ENCODE results near the gene STUB1. TPM values are rescaled to one million over a fixed set of nuclear protein-coding genes. Genes with fewer than 3 reads are reported as not detected.

Gene STUB1
- total RNA-seq, 2 donors from 2014 or later: 63.3 to 205 TPM

DNA sequence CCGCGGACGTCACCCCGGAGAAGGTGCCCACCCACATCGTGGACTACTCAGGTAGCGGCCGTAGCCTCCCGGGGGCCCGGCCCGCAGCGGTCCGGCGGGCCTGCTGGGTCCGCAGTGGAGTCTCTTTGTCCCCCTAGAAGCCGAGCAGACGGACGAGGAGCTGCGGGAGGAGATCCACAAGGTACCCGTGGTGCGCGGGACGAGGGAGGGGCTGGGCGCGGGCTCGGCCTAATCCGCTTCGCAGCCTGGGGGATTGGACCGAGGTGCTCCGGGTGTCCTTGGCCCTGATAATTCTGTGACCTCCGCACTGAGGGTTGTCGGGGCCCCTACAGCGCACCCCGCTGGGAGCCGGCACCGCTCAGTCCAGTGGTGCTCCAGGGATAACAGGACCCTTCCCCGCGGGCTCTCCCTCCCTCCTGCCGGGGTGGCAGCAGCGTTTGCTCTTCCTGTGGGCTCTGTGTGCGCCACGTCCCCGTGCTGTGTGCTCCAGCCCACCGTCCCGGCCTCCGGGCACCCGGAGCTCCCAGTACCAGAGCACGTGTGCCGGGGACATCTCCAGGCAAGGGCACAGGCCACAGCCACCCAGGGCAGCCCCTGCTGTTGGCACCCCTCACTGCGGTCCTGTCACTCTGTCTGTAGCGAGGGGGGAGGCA lies 11.6 kb upstream of the STUB1 start:
- intact Hi-C loops (cut with DNase I): no loop called here
- H3K4me1 ChIP-seq: peaks cover 23% of the 10 kb centered on the region
- ATAC-seq (no peak), DNase-seq (no peak)
- H3K4me3 ChIP-seq: peak overlapping the region; percentile 70 to 73
- H3K27me3 ChIP-seq: no peaks in the 10 kb centered on the region
- peak overlapping the region; percentile 42 to 80 (median 66) for H3K27ac ChIP-seq
- 5% methylated on average over 48 of the region's 50 CpGs; no CpG with 5 or more reads in 1 of the 2 donors for WGBS, 2 donors
- no peaks in the 10 kb centered on the region for H3K9me3 ChIP-seq
- TF ChIP-seq, protein P1, sequence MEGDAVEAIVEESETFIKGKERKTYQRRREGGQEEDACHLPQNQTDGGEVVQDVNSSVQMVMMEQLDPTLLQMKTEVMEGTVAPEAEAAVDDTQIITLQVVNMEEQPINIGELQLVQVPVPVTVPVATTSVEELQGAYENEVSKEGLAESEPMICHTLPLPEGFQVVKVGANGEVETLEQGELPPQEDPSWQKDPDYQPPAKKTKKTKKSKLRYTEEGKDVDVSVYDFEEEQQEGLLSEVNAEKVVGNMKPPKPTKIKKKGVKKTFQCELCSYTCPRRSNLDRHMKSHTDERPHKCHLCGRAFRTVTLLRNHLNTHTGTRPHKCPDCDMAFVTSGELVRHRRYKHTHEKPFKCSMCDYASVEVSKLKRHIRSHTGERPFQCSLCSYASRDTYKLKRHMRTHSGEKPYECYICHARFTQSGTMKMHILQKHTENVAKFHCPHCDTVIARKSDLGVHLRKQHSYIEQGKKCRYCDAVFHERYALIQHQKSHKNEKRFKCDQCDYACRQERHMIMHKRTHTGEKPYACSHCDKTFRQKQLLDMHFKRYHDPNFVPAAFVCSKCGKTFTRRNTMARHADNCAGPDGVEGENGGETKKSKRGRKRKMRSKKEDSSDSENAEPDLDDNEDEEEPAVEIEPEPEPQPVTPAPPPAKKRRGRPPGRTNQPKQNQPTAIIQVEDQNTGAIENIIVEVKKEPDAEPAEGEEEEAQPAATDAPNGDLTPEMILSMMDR (IDR thresholded peaks at IDR 0.05): no peak
- peaks cover 0 to 21% of the 10 kb centered on the region in 2 donors for H3K36me3 ChIP-seq (replicated peaks in 1 of 2; ENCODE audit: insufficient read depth in 1 of 2, low read depth in 2 of 2)

DNA sequence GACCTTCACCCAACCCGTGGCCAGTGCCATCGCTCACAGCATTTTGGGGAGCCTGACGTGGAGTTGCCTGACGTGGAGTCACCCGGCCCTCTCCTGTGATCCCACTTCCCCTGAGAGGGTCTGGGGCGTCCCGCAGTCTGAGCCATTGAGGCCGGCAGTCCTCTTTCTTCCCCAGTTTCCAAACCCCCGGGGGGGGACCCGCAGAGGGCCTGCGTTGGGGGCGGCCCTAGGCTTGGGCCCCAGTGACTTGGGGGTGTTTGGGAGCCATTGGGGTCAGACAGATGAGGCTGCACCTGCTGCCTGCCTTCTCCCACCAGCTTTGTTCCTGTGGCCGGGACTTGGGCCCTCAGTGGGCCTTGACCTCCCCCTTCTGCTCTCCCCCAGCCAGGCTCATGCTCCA lies 10.5 kb upstream of the STUB1 start:
- no peak overlapping the region for H3K27ac ChIP-seq
- peaks cover 0 to 21% of the 10 kb centered on the region in 2 donors for H3K36me3 ChIP-seq (replicated peaks in 1 of 2; ENCODE audit: insufficient read depth in 1 of 2, low read depth in 2 of 2)
- no peak for ATAC-seq
- no peak for DNase-seq
- TF ChIP-seq POLR2A (IDR thresholded peaks at IDR 0.05): no peak
- TF ChIP-seq, protein P1 (IDR thresholded peaks at IDR 0.05): no peak
- no peak overlapping the region for H3K4me3 ChIP-seq
- 86 to 91% methylated on average over 5 to 13 of the region's 13 CpGs for WGBS, 2 donors
- H3K9me3 ChIP-seq: no peaks in the 10 kb centered on the region
- peaks cover 29% of the 10 kb centered on the region for H3K4me1 ChIP-seq
- intact Hi-C loops (cut with DNase I): no loop called here
- no peaks in the 10 kb centered on the region for H3K27me3 ChIP-seq

DNA sequence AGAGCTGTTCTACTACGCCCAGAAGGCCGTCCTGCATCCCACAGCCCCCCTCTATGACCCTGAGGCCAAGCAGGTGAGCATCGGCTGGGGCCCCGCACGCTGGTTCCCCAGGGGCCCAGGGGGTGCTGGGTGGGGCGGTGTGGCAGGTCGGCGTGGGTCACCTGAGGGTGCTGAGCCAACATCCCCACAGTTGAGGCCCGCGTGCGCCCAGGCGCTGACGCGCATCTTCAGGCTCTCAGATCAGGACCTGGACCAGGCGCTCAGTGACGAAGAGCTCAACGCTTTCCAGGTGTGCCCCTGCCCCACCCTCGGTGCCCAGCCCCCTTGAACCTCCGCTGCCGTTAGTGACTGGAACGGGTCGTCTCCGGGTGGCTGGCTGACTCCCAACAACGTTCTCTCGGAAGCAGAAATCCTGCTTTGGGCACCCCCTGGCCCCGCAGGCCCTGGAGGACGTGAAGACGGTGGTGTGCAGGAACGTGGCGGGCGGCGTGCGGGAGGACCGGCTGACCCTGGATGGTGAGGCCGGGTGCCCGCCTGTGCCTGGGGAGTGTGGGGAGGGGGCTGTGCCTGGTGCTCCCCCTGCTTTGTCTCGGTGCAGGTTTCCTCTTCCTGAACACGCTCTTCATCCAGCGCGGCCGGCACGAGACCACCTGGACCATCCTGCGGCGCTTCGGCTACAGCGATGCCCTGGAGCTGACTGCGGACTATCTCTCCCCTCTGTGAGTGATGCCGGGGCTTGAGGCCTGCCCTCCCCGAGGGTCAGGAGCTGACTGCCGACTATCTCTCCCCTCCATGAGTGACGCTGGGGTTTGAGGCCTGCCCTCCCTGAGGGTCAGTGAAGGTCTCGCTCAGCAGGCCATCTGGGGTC lies 9.5 kb upstream of the STUB1 start:
- H3K4me3 ChIP-seq: no peak overlapping the region
- H3K9me3 ChIP-seq: no peaks in the 10 kb centered on the region
- TF ChIP-seq POLR2A (IDR thresholded peaks at IDR 0.05): no peak
- ATAC-seq (no peak), DNase-seq (no peak)
- peaks cover 40% of the 10 kb centered on the region for H3K4me1 ChIP-seq
- WGBS, 2 donors: 94% methylated on average over 33 to 51 of the region's 52 CpGs
- intact Hi-C loops (cut with DNase I): no loop called here
- no peaks in the 10 kb centered on the region for H3K27me3 ChIP-seq
- no peak overlapping the region for H3K27ac ChIP-seq
- peaks cover 0 to 21% of the 10 kb centered on the region in 2 donors for H3K36me3 ChIP-seq (replicated peaks in 1 of 2; ENCODE audit: insufficient read depth in 1 of 2, low read depth in 2 of 2)

DNA sequence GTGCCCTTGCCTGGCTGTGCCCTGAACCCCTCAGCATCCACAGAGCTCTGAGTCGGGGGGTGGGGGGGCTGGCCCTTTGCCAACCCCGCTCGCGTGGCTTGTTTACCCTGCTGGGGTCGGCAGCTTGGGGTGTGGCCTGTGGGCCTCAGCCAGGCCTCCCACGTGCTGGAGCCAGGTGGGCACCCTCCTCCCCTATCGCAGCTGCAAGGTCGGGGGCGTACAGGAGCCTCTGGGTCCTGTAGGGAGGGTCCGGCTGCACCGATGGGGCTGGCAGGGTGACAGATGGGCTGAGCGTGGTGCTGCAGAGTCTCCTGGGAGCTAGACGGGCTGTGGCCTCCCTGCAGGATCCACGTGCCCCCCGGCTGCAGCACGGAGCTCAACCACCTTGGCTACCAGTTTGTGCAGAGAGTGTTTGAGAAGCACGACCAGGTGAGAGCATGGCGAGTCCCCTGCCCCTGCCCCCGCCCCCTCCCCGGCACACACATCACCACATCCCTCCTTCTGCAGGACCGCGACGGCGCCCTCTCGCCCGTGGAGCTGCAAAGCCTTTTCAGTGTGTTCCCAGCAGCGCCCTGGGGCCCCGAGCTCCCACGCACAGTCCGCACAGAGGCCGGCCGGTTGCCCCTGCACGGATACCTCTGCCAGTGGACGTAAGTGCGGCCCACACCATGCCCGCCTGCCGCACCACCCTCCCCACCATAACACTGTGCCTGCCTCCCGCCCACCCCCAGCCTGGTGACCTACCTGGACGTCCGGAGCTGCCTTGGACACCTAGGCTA lies 8.7 kb upstream of the STUB1 start:
- Histone ChIP-seq H3K4me1 (peaks cover 45% of the 10 kb centered on the region), H3K36me3 (replicated peaks in 1 of 2; ENCODE audit: insufficient read depth in 1 of 2, low read depth in 2 of 2) (peaks cover 0 to 21% of the 10 kb centered on the region in 2 donors), H3K27ac (no peak overlapping the region), H3K4me3 (no peak overlapping the region), H3K9me3 (no peaks in the 10 kb centered on the region), H3K27me3 (no peaks in the 10 kb centered on the region)
- DNase-seq (no peak), ATAC-seq (no peak)
- intact Hi-C loops (cut with DNase I): no loop called here
- 84 to 90% methylated on average over 18 to 40 of the region's 40 CpGs for WGBS, 2 donors
- TF ChIP-seq POLR2A (IDR thresholded peaks at IDR 0.05): no peak
- TF ChIP-seq, protein P1 (IDR thresholded peaks at IDR 0.05): no peak

DNA sequence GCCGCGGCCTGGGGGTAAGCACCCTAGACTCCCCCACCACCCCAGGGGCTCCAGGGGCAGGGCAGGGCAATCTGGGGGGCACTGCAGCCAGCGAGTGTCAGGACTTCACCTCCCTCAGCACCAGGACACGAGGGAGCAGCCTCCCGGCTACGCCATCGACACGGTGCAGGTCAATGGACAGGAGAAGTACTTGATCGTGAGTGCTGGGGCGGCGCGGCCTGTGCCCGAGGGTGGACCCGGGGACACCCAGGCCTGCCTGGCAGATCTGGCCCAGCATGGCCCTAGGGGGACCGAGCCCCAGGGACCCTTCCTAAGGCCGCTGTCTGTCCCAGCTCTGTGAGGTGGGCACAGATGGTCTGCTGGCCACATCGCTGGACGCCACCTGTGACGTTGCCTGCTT lies 7.8 kb upstream of the STUB1 start:
- no peak for ATAC-seq
- intact Hi-C loops (cut with DNase I): no loop called here
- peaks cover 0 to 21% of the 10 kb centered on the region in 2 donors for H3K36me3 ChIP-seq (replicated peaks in 1 of 2; ENCODE audit: insufficient read depth in 1 of 2, low read depth in 2 of 2)
- peaks cover 42% of the 10 kb centered on the region for H3K4me1 ChIP-seq
- DNase-seq: no peak
- WGBS, 2 donors: 92 to 94% methylated on average over 6 to 11 of the region's 19 CpGs
- H3K9me3 ChIP-seq: no peaks in the 10 kb centered on the region
- no peak overlapping the region for H3K27ac ChIP-seq
- H3K27me3 ChIP-seq: no peaks in the 10 kb centered on the region
- no peak overlapping the region for H3K4me3 ChIP-seq
- TF ChIP-seq POLR2A (IDR thresholded peaks at IDR 0.05): no peak
- TF ChIP-seq, protein P1 (IDR thresholded peaks at IDR 0.05): no peak
